GM18526 (cell line): ENCODE data around the gene SLC26A1.

Experiments used
- POLR2A ChIP-seq: IDR thresholded peaks from 3 replicates; pipeline ENCODE4 v1.6.1; 2011; ENCODE audit not compliant: insufficient read length; ENCODE audit errors: extremely low read depth

The SLC26A1 gene

GRCh38 chr4:1019729-1020470 is 26.7 kb upstream of the SLC26A1 start:
- TF ChIP-seq POLR2A = no peak

- TF ChIP-seq POLR2A = no peak
These were observed 26.1 kb upstream of the SLC26A1 start for GRCh38 chr4:1019320-1019719.

- no peak for TF ChIP-seq POLR2A
These were observed 25.2 kb upstream of the SLC26A1 start for GRCh38 chr4:1018147-1019020.

- TF ChIP-seq POLR2A = no peak
These were observed 24.5 kb upstream of the SLC26A1 start for GRCh38 chr4:1017706-1018105.

- TF ChIP-seq POLR2A = no peak
These were observed 24.0 kb upstream of the SLC26A1 start for GRCh38 chr4:1017211-1017610.

- no peak for TF ChIP-seq POLR2A
These were observed 22.5 kb upstream of the SLC26A1 start for GRCh38 chr4:1015746-1016145.

- no peak for TF ChIP-seq POLR2A
These were observed 22.0 kb upstream of the SLC26A1 start for GRCh38 chr4:1015179-1015578.

- no peak for TF ChIP-seq POLR2A
These were observed 21.3 kb upstream of the SLC26A1 start for GRCh38 chr4:1014291-1015167.

GRCh38 chr4:1013225-1014073 is 20.2 kb upstream of the SLC26A1 start:
- no peak for TF ChIP-seq POLR2A

GRCh38 chr4:1012034-1012739 is 19.0 kb upstream of the SLC26A1 start:
- no peak for TF ChIP-seq POLR2A

GRCh38 chr4:1011666-1012033 is 18.4 kb upstream of the SLC26A1 start:
- no peak for TF ChIP-seq POLR2A

- TF ChIP-seq POLR2A = no peak
These were observed 17.9 kb upstream of the SLC26A1 start, which contains the start of gene FGFRL1 for GRCh38 chr4:1011022-1011665. Gene FGFRL1, plus strand, starts transcription at chr4:1011626. Its CDS starts 860 bp downstream, at chr4:1012486.

GRCh38 chr4:1010395-1011021 is 17.3 kb upstream of the SLC26A1 start:
- no peak for TF ChIP-seq POLR2A
